ENCODE results near the gene SPAG16. TPM values are rescaled to one million over a fixed set of nuclear protein-coding genes. Genes with fewer than 3 reads are reported as not detected.

The SPAG16 gene
- total and polyA plus RNA-seq, 2 of the 13 experiments (the other 11 are each of a cell fraction or from before 2014, with no cell fraction given), result 9.6 to 26.5 TPM

- no peak for FAIRE-seq
- CTCF ChIA-PET (ENCODE audit: low intra/inter-chr PET ratio, low total read pairs), result no interaction called here
- no peaks in the 10 kb centered on the region for H3K27me3 ChIP-seq (ENCODE audit: control insufficient read depth in 1 of 2, insufficient read depth in 2 of 2, low read length in 2 of 2)
These were observed 901.3 kb downstream of the SPAG16 start for GRCh38 chr2:214185546-214185945.

More at GRCh38 chr2:214185546-214185945, 901.3 kb downstream of the SPAG16 start:
- Histone ChIP-seq H2AFZ (ENCODE audit: low read length) (no peak overlapping the region), H3K9me3 (ENCODE audit: low read length) (no peaks in the 10 kb centered on the region), H3K79me2 (ENCODE audit: insufficient read depth, low read length) (no peaks in the 10 kb centered on the region), H3K4me1 (ENCODE audit: insufficient read depth, low read length) (no peaks in the 10 kb centered on the region), H3K4me2 (ENCODE audit: low read depth, low read length) (no peak overlapping the region), H3K4me3 (replicated peaks in 1 of 3; ENCODE audit: insufficient read depth in 1 of 3, low read depth in 2 of 3, low read length in 3 of 3) (no peak overlapping the region), H3K9ac (ENCODE audit: insufficient read depth, low read depth, low read length) (no peak overlapping the region), H3K36me3 (replicated peaks in 1 of 2; ENCODE audit: control insufficient read depth in 1 of 2, insufficient read depth in 2 of 2, low read length in 2 of 2) (no peaks in the 10 kb centered on the region), H3K27ac (ENCODE audit: extremely low read length, insufficient read depth, low read length) (no peak overlapping the region), H4K20me1 (ENCODE audit: insufficient read depth, low read length) (no peaks in the 10 kb centered on the region)
- ATAC-seq, result no peak
- intact Hi-C loops (cut with micrococcal nuclease; ENCODE audit: unreplicated experiment) (no loop called here), in situ Hi-C loops (cut with HindIII; ENCODE audit: extremely low pct_ligation_motif_present, low pct_unique_long_range_greater_than_20kb) (no loop called here)
- WGBS (ENCODE audit: low lambda C conversion rate), result under 1% methylated on average over 2 of the region's 2 CpGs
- TF ChIP-seq ZNF121 (CRISPR knock-in tag; IDR thresholded peaks at IDR 0.05), result no peak
- TF ChIP-seq CENPBD1 (CRISPR knock-in tag; IDR thresholded peaks at IDR 0.05; ENCODE audit: borderline replicate concordance, low read depth), result no peak
- no peak for TF ChIP-seq MBNL3 (CRISPR knock-in tag; conservative IDR thresholded peaks at IDR 0.05)
- TF ChIP-seq EEA1 (CRISPR knock-in tag; IDR thresholded peaks at IDR 0.05; ENCODE audit: borderline replicate concordance), result no peak
- TF ChIP-seq ZMAT5 (CRISPR knock-in tag; IDR thresholded peaks at IDR 0.05; ENCODE audit: borderline replicate concordance, low read depth), result no peak
- no peak for TF ChIP-seq ZNF710 (CRISPR knock-in tag; IDR thresholded peaks at IDR 0.05; ENCODE audit: borderline replicate concordance)
- TF ChIP-seq THAP7 (CRISPR knock-in tag; IDR thresholded peaks at IDR 0.05), result no peak
- no peak for TF ChIP-seq CC2D1A (CRISPR knock-in tag; IDR thresholded peaks at IDR 0.05)
- TF ChIP-seq ZSCAN5A (CRISPR knock-in tag; IDR thresholded peaks at IDR 0.05; ENCODE audit: borderline replicate concordance), result no peak
- TF ChIP-seq SALL2 (CRISPR knock-in tag; IDR thresholded peaks at IDR 0.05), result no peak
- TF ChIP-seq FOXK1 (CRISPR knock-in tag; IDR thresholded peaks at IDR 0.05; ENCODE audit: borderline replicate concordance, low read depth), result no peak
- no peak for TF ChIP-seq TEAD3 (CRISPR knock-in tag; optimal IDR thresholded peaks at IDR 0.05; ENCODE audit: borderline replicate concordance)
- no peak for TF ChIP-seq PHF21A (CRISPR knock-in tag; IDR thresholded peaks at IDR 0.05)
- no peak for TF ChIP-seq ZNF724P (CRISPR knock-in tag; IDR thresholded peaks at IDR 0.05; ENCODE audit: borderline replicate concordance)
- BruUV-seq (replicated peaks), result no TSS peak
- POLR2A ChIA-PET, result no interaction called here
- no peak for DNase-seq (ENCODE audit: low spot score)
